ENCODE results near the gene SERPINA1.

- no peak for TF ChIP-seq POLR2A (IDR thresholded peaks at IDR 0.05)
- TF ChIP-seq, protein P1, sequence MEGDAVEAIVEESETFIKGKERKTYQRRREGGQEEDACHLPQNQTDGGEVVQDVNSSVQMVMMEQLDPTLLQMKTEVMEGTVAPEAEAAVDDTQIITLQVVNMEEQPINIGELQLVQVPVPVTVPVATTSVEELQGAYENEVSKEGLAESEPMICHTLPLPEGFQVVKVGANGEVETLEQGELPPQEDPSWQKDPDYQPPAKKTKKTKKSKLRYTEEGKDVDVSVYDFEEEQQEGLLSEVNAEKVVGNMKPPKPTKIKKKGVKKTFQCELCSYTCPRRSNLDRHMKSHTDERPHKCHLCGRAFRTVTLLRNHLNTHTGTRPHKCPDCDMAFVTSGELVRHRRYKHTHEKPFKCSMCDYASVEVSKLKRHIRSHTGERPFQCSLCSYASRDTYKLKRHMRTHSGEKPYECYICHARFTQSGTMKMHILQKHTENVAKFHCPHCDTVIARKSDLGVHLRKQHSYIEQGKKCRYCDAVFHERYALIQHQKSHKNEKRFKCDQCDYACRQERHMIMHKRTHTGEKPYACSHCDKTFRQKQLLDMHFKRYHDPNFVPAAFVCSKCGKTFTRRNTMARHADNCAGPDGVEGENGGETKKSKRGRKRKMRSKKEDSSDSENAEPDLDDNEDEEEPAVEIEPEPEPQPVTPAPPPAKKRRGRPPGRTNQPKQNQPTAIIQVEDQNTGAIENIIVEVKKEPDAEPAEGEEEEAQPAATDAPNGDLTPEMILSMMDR (IDR thresholded peaks at IDR 0.05) = no peak
- TF ChIP-seq POLR2AphosphoS5 (IDR thresholded peaks at IDR 0.05; ENCODE audit: insufficient read depth in 1 of 2, low read depth in 1 of 2) = no peak
These were observed 40.2 kb upstream of the SERPINA1 start for GRCh38 chr14:94428610-94429009.

Measured in vagina (tissue), 2 donors.